GM19468 (cell line): ENCODE results near the gene ZNF823.
"Not testable (repeated sequence)": the region's sequence is repeated elsewhere in the genome, so short reads cannot be mapped to it uniquely, and the experiment has no call there.

Experiments used
- ATAC-seq: cut with Tn5 transposase; IDR thresholded peaks from one replicate; pipeline ENCODE4 v1.9.1; 2021; ENCODE audit warnings: mild to moderate bottlenecking, moderate library complexity, moderate number of reproducible peaks; ENCODE audit not compliant: unreplicated experiment; ENCODE audit errors: extremely low read depth

ZNF823 gene

GRCh38 chr19:11738746-11739620, at the start of gene ZNF823:
Gene ZNF823 (minus strand): TSS chr19:11738946. CDS start chr19:11738819, 127 bp downstream.
- peak; percentile 69 for ATAC-seq

GRCh38 chr19:11787536-11787935, 48.8 kb upstream of the ZNF823 start:
- ATAC-seq = no peak

- ATAC-seq = no peak
Observed at GRCh38 chr19:11784356-11784755, 45.6 kb upstream of the ZNF823 start.

- no peak for ATAC-seq
Observed at GRCh38 chr19:11783767-11784166, 45.0 kb upstream of the ZNF823 start.

GRCh38 chr19:11781295-11782057, 42.7 kb upstream of the ZNF823 start:
- no peak for ATAC-seq

- no peak for ATAC-seq
Observed at GRCh38 chr19:11780431-11781020, 41.8 kb upstream of the ZNF823 start.

- ATAC-seq = not testable (repeated sequence)
Observed at GRCh38 chr19:11776669-11777068, 37.9 kb upstream of the ZNF823 start.

- ATAC-seq = not testable (repeated sequence)
Observed at GRCh38 chr19:11771520-11771919, 32.8 kb upstream of the ZNF823 start.

- no peak for ATAC-seq
Observed at GRCh38 chr19:11769995-11770394, 31.2 kb upstream of the ZNF823 start.

GRCh38 chr19:11767633-11768133, 28.9 kb upstream of the ZNF823 start:
- no peak for ATAC-seq

GRCh38 chr19:11766597-11767591, 28.1 kb upstream of the ZNF823 start, which contains the start of gene ZNF441:
Gene ZNF441 (plus strand): TSS chr19:11767000. CDS start chr19:11767194, 194 bp downstream.
- ATAC-seq = peak; percentile 89

GRCh38 chr19:11763611-11764010, 24.9 kb upstream of the ZNF823 start:
- ATAC-seq = no peak

- no peak for ATAC-seq
Observed at GRCh38 chr19:11763117-11763516, 24.4 kb upstream of the ZNF823 start.

GRCh38 chr19:11759805-11760204, 21.1 kb upstream of the ZNF823 start:
- ATAC-seq = no peak

- ATAC-seq = no peak
Observed at GRCh38 chr19:11756965-11757364, 18.2 kb upstream of the ZNF823 start.

GRCh38 chr19:11754663-11755062, 15.9 kb upstream of the ZNF823 start:
- no peak for ATAC-seq

- ATAC-seq = no peak
Observed at GRCh38 chr19:11752244-11752736, 13.5 kb upstream of the ZNF823 start.

GRCh38 chr19:11749751-11750150, 11.0 kb upstream of the ZNF823 start:
- ATAC-seq = no peak

- ATAC-seq = no peak
Observed at GRCh38 chr19:11747277-11747676, 8.5 kb upstream of the ZNF823 start.
